ENCODE measurements around the gene ZNF469.

The ZNF469 gene

GRCh38 chr16:88378401-88378800 is 4.4 kb upstream of the ZNF469 start:
- DNase-seq, result no peak

GRCh38 chr16:88378836-88379693 is 3.7 kb upstream of the ZNF469 start:
- no peak for DNase-seq

- no peak for DNase-seq
Measured at GRCh38 chr16:88379694-88380040, 3.1 kb upstream of the ZNF469 start.

- no peak for DNase-seq
Measured at GRCh38 chr16:88380099-88380498, 2.7 kb upstream of the ZNF469 start.

GRCh38 chr16:88380619-88381018 is 2.1 kb upstream of the ZNF469 start:
- DNase-seq, result no peak

DNA sequence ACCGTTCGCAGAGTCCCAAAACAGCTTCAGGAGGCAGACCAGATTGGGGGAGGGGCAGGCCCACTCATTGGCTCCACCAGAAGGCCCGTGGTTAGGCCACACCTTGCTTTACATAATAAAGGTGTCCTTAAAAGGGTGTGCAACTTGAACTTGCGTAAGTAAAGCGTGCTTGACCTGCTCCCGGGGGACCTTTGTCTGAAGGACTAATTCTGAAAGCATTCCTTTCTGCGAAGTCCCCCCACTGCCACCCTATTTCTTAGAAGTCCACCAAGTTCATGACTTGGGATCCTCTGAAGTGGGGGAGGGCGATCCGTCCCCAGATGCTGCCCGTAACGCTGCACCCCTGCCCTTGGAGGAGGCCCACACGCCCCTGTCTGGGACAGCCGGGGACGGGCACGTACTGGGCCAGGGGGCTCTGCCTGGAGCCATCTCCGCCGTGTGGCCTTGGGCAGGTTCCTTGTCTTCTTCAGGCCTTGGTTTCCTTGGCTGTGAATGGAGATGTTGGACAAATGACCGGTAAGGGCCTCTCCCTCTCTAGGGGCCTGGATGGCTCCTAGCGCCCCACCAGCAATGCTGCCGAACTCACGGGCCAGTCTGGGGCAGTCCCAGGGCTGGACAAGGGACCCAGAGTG is 823 bp upstream of the ZNF469 start:
- no peak for DNase-seq

GRCh38 chr16:88383401-88384221 is 852 bp downstream of the ZNF469 start:
- DNase-seq, result no peak

DNA sequence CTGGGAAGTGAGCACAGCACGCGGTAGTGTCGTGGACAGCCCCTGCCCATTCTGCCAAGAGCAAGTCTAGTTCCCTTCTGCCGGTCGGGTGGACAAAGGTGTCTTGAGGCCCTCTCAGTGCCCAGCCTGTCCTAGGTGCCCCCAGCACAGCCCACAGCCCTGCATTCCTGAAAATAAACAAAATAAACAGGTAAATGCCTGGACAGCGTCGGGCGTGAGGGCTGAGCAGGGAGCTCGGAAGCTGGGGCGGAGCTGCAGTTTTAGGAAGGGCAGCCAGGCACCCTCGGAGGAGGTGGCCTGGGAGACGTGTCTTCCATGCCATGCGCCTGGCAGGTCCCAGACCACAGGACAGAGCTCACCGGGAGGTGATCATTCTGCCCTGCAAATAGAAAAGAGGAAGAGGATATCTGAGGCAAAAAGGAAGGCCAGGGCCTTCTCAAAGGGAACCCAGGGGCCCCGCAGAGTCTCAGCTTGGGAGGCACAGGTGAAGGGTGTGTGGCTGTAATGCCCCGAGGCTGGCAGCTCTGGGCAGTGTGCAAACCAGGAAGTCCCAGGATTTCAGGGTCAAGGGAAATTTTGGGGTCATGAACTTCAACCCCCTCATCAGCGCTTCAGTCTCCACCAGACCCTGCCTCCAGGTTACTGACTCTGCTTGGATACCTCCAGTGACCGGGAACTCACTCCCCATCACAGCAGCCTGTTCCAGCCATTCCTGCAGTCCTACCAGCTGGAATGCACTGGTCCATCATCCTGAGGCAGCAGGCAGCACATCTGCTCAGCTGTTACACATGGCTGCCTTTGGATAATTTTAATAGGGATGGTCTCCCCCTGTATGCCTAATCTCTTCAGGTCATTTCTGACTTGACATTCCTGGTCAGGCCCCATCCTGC is 1.7 kb downstream of the ZNF469 start:
- no peak for DNase-seq

- no peak for DNase-seq
Measured at GRCh38 chr16:88385112-88385594, 2.4 kb downstream of the ZNF469 start.

GRCh38 chr16:88385831-88386815 is 3.4 kb downstream of the ZNF469 start:
- no peak for DNase-seq

GRCh38 chr16:88387180-88387765 is 4.5 kb downstream of the ZNF469 start:
- no peak for DNase-seq

DNA sequence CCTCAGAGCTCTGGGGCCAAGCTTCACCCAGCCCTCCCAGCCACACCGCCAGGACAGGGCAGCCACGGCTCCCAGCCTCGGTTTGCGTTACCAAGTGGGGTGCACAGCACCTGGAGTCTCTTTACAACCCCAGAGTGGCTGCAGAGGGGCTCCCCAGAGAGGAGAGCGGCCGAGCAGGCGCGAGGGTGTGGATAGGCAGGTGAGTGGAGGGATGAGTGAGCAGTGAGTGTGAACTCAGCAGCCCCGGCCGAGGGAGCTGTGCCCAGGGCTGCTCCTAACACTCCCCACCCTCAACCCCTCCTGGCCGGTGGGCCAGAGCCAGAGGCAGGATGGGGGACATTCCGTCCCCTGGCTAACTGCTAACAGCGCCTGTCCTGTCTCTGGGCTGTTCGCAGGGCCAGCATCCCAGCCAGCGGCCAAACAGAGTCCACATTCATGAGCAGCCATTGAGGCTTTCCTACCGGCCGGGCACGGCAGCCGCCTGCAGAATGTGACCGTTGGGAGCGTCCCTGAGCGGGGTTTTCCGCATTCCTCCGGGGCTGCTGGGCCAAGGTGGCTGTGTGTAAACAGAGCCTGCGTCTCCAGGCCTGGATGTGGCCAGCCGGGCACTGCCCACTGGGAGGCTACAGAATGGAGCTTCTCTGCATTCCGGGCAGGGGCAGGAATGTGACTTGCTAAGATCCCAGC is 5.3 kb downstream of the ZNF469 start:
- DNase-seq, result no peak

- DNase-seq, result no peak
Measured at GRCh38 chr16:88389191-88389590, 6.4 kb downstream of the ZNF469 start.

GRCh38 chr16:88389621-88390160 is 6.9 kb downstream of the ZNF469 start:
- no peak for DNase-seq

DNA sequence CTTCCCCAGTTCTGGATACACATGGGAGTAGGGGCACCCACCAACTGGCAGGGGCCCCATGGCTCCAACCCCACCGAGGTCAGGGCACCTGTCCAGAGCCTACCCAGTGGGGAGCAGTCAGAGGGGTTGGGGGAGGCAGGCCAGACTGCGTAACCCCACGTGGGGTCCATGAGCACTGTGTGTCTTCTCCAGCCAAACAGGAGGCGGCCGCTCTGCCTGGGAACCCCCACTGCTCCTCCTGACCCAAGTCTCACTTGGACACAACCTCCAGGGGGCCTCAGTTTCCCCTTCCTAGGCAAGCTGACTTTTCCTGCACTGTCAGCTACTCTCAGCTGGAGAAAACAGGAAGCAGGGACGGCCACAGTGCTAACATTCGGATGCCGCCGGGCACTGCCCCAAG is 7.5 kb downstream of the ZNF469 start:
- no peak for DNase-seq

DNA sequence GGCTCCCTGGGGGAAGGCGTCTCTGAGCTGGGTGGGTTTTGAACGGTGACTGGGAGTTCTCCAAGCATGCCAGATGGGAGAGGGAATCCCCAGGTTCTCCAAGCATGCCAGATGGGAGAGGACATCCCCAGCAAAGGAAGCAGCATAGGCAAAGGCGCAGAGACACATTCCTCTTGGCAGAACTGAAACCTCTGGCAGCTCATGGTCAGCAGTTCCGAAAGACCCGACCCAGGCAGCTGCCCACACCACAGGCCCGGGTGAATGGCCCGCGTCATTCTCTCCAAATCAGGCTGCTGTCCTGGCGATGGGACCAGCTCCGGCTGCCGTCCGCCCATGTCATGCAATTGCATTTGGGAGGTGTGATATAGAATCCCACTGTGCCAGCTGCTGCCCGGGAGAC is 8.0 kb downstream of the ZNF469 start:
- DNase-seq, result no peak

- DNase-seq, result no peak
Measured at GRCh38 chr16:88391144-88391850, 8.5 kb downstream of the ZNF469 start.

DNA sequence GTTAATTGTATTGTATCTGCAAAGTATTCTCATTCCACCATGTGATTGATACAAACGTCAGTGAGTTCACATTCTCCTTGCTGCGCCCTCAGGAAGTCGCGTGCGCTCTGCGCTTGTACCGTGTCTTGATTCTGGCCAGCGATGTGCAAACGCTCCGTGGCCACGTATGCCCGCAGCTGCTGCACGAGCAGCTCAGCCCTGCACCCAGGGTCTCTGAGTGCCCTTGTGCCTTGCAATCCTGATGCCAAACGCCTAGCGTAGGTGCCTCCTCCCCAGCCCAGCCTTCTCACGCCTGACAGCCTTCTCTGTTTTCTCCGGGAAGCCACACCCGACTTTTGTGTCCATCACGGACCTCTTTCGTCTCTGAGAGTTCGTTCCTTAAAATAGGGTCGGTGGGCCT is 9.4 kb downstream of the ZNF469 start:
- DNase-seq, result no peak

GRCh38 chr16:88392616-88393015 is 9.9 kb downstream of the ZNF469 start:
- DNase-seq, result no peak
